Tibial nerve (tissue), 4 donors: Measurements from ENCODE around the gene GJB2. TPM values are rescaled to one million over a fixed set of nuclear protein-coding genes. Genes with fewer than 3 reads are reported as not detected.

Experiments
- DNase-seq, 2 donors: peaks; one replicate each; pipeline ENCODE4 v3.0.0-alpha.2; 2019; ENCODE audit warnings: low spot score in 2 of 2
- H3K27ac ChIP-seq, 4 donors: fragments of 200-600 bp; sonication (generic) in 3 of 4; one replicate each; pipeline ENCODE4 v1.5.1; 2017 to 2019; ENCODE audit warnings: mild to moderate bottlenecking in 1 of 4
- H3K27me3 ChIP-seq, 2 donors: fragments of 200-600 bp; sonication (generic) in 1 of 2; one replicate each; pipeline versions ENCODE4 v1.5.1 to v1.6.0; 2017 to 2019
- H3K36me3 ChIP-seq, 3 donors: fragments of 200-600 bp; sonication (generic); one replicate each; pipeline ENCODE4 v1.5.1; 2018 to 2019
- H3K4me1 ChIP-seq, 4 donors: fragments of 200-600 bp; sonication (generic) in 3 of 4; one replicate each; pipeline ENCODE4 v1.5.1; 2017 to 2019
- H3K4me3 ChIP-seq, 4 donors: fragments of 200-600 bp; sonication (generic) in 3 of 4; one replicate each; pipeline ENCODE4 v1.5.1; 2017 to 2019; ENCODE audit warnings: mild to moderate bottlenecking in 1 of 4, moderate library complexity in 1 of 4
- H3K9me3 ChIP-seq, 4 donors: fragments of 200-600 bp; sonication (generic) in 3 of 4; one replicate each; pipeline ENCODE4 v1.5.1; 2017 to 2019
- EP300 ChIP-seq, 2 donors: sonication (generic); formaldehyde crosslinking; IDR thresholded peaks; one replicate each; pipeline ENCODE4 v1.6.1; 2017; ENCODE audit warnings: antibody characterized with exemption in 2 of 2, mild to moderate bottlenecking in 1 of 2
- POLR2A ChIP-seq, 2 donors: fragments of 450-650 bp; IDR thresholded peaks; one replicate each; pipeline ENCODE4 v1.6.1; 2017; ENCODE audit warnings: antibody characterized with exemption in 2 of 2, mild to moderate bottlenecking in 2 of 2, moderate library complexity in 2 of 2
- WGBS, 2 donors: methylation state at CpG; one replicate each; pipeline ENCODE4 v1.1.5; 2018; 5-methylcytosine and 5-hydroxymethylcytosine counted together
- total RNA-seq, 4 donors: library from RNA; depleted of rRNA; stranded (reverse); fragments of >200 nt; gene quantifications; one replicate each; pipeline ENCODE4 v1.1.0, GENCODE V29; 2016
- TF ChIP-seq, protein P1 (sequence below), 5 experiments: fragments of 200-600 bp in 3 of 5; fragments of 450-650 bp in 2 of 5; sonication (generic) in 3 of 5; IDR thresholded peaks; one replicate each; pipeline ENCODE4 v1.5.1; 2016 to 2019; ENCODE audit warnings: antibody characterized with exemption in 5 of 5, mild to moderate bottlenecking in 3 of 5, moderate library complexity in 2 of 5

The GJB2 gene
- total RNA-seq, 4 donors from 2014 or later = 0.20 to 3.3 (median 1.3) TPM

DNA sequence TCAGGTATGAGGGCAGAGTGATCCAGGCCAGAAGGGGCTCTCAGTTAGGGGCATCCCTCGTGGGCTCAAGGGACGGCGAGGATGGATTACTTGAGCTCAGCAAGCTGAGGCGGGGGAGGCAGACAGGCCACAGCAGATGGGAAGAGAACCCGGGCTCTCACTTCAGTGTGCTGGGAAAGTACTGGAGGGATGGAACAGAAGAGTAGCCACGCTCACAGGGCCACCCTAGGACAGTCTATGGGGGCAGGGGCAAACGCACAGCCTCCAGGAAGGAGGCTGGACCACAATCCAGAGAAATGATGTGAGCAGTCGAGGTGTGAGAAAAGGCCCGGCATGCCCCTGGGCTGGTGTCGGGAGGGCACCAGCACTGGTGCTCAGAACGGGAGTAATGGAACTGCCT is 41.1 kb downstream of the GJB2 start:
- Histone ChIP-seq H3K4me3 (no peak overlapping the region), H3K4me1 (no peaks in the 10 kb centered on the region), H3K27ac (no peak overlapping the region), H3K9me3 (no peaks in the 10 kb centered on the region), H3K36me3 (no peaks in the 10 kb centered on the region), H3K27me3 (peaks cover 4 to 86% of the 10 kb centered on the region in 2 donors)
- 83 to 85% methylated on average over 11 of the region's 11 CpGs for WGBS, 2 donors
- DNase-seq = no peak
- TF ChIP-seq EP300 (IDR thresholded peaks at IDR 0.05) = no peak
- TF ChIP-seq POLR2A (IDR thresholded peaks at IDR 0.05) = no peak
- TF ChIP-seq, protein P1, sequence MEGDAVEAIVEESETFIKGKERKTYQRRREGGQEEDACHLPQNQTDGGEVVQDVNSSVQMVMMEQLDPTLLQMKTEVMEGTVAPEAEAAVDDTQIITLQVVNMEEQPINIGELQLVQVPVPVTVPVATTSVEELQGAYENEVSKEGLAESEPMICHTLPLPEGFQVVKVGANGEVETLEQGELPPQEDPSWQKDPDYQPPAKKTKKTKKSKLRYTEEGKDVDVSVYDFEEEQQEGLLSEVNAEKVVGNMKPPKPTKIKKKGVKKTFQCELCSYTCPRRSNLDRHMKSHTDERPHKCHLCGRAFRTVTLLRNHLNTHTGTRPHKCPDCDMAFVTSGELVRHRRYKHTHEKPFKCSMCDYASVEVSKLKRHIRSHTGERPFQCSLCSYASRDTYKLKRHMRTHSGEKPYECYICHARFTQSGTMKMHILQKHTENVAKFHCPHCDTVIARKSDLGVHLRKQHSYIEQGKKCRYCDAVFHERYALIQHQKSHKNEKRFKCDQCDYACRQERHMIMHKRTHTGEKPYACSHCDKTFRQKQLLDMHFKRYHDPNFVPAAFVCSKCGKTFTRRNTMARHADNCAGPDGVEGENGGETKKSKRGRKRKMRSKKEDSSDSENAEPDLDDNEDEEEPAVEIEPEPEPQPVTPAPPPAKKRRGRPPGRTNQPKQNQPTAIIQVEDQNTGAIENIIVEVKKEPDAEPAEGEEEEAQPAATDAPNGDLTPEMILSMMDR (IDR thresholded peaks at IDR 0.05) = no peak

DNA sequence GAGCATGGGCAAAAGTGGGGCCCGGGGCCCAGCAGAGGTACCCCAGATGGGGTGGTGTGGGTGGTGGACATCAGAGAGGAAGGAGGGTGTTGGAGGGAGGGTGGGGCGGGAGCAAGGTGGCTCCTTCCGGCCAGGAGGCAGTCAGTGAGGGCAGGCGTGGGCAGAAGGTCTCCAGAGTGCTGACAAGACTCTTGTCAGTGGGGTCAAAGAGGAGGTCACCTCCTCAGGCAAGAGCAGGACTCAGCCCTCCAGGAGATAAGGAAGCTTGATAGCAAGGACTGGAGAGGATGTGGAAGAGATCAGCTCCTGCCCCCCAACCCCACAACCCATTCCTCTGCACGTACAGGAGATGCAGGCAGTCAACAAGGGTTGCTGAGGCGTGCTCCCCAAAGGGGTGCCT is 41.7 kb downstream of the GJB2 start:
- no peak overlapping the region for H3K4me3 ChIP-seq
- no peak for DNase-seq
- no peaks in the 10 kb centered on the region for H3K4me1 ChIP-seq
- no peaks in the 10 kb centered on the region for H3K36me3 ChIP-seq
- H3K27ac ChIP-seq = no peak overlapping the region
- TF ChIP-seq EP300 (IDR thresholded peaks at IDR 0.05) (no peak), POLR2A (IDR thresholded peaks at IDR 0.05) (no peak)
- TF ChIP-seq, protein P1 (IDR thresholded peaks at IDR 0.05) = no peak
- no peaks in the 10 kb centered on the region for H3K9me3 ChIP-seq
- 82 to 90% methylated on average over 5 of the region's 6 CpGs for WGBS, 2 donors
- peaks cover 0 to 86% of the 10 kb centered on the region in 2 donors for H3K27me3 ChIP-seq

- TF ChIP-seq, protein P1 (IDR thresholded peaks at IDR 0.05) = no peak
- 76 to 77% methylated on average over 8 to 9 of the region's 9 CpGs for WGBS, 2 donors
- H3K27me3 ChIP-seq = peaks cover 0 to 82% of the 10 kb centered on the region in 2 donors
- no peak overlapping the region for H3K4me3 ChIP-seq
- no peak overlapping the region for H3K27ac ChIP-seq
- DNase-seq = no peak
- no peaks in the 10 kb centered on the region for H3K36me3 ChIP-seq
- H3K4me1 ChIP-seq = no peaks in the 10 kb centered on the region
- H3K9me3 ChIP-seq = no peaks in the 10 kb centered on the region
These were observed 42.2 kb downstream of the GJB2 start for GRCh38 chr13:20150561-20150960.

GRCh38 chr13:20149762-20150161 is 43.0 kb downstream of the GJB2 start:
- Histone ChIP-seq H3K4me1 (no peaks in the 10 kb centered on the region), H3K4me3 (no peak overlapping the region), H3K27ac (no peak overlapping the region), H3K27me3 (peaks cover 0 to 74% of the 10 kb centered on the region in 2 donors), H3K9me3 (no peaks in the 10 kb centered on the region), H3K36me3 (no peaks in the 10 kb centered on the region)
- no peak for DNase-seq
- WGBS, 2 donors = 67 to 72% methylated on average over 9 of the region's 9 CpGs
- no peak for TF ChIP-seq POLR2A (IDR thresholded peaks at IDR 0.05)
- TF ChIP-seq, protein P1 (IDR thresholded peaks at IDR 0.05) = no peak
- no peak for TF ChIP-seq EP300 (IDR thresholded peaks at IDR 0.05)

DNA sequence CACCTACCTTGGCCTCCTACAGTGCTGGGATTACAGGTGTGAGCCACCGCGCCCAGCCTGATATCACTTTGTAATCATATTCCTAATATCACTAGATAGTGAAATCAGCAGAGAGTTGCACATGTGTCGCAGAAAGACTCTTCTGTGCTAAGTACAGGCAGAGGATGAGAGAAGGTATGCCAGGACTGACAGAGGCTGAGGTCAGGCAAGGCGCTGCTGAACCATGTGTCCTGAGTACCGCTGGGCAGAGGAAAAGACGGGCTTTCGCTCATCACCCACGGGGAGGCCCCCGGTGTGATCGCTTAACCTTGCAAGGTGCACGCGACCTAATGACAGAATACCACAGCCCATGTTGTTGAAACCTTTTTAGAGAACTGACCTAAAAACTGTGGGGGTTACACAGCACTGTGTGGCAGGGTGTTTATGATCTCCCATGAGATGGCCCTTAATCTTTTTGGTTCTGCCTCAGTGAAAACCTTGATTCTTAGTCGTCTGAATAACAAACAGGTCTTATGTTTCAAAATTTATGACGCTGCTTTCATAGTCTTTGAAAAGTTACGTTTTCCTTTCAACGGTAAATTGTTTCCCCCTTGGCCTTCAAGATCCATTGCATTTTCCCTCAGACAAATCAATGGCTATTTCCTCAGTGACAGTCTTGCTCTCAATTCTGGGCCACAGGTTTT is 44.1 kb downstream of the GJB2 start:
- Histone ChIP-seq H3K27ac (no peak overlapping the region), H3K4me3 (no peak overlapping the region), H3K36me3 (no peaks in the 10 kb centered on the region), H3K9me3 (no peaks in the 10 kb centered on the region), H3K4me1 (no peaks in the 10 kb centered on the region), H3K27me3 (peaks cover 0 to 69% of the 10 kb centered on the region in 2 donors)
- TF ChIP-seq POLR2A (IDR thresholded peaks at IDR 0.05) (no peak), EP300 (IDR thresholded peaks at IDR 0.05) (no peak)
- TF ChIP-seq, protein P1 (IDR thresholded peaks at IDR 0.05) = no peak
- no peak for DNase-seq
- WGBS, 2 donors = 78 to 85% methylated on average over 16 of the region's 16 CpGs
